WTC11 (cell line): Measurements from ENCODE around the gene PEAR1. TPM values are rescaled to one million over a fixed set of nuclear protein-coding genes. Genes with fewer than 3 reads are reported as not detected.

Experiments
- ELF4 ChIP-seq: sonication (generic); formaldehyde crosslinking; IDR thresholded peaks from 2 replicates; pipeline ENCODE4 v1.8.1; 2022; ENCODE audit warnings: low read depth, mild to moderate bottlenecking, moderate library complexity, missing genetic modification reagents
- EMX1 ChIP-seq: fragments of 250-450 bp; sonication (Bioruptor Pico); IDR thresholded peaks from 2 replicates; pipeline ENCODE4 v1.8.0; 2021; ENCODE audit warnings: mild to moderate bottlenecking
- ETV6 ChIP-seq: sonication (generic); formaldehyde crosslinking; IDR thresholded peaks from 2 replicates; pipeline ENCODE4 v1.8.1; 2022; ENCODE audit warnings: mild to moderate bottlenecking, missing genetic modification reagents
- FOXP1 ChIP-seq: sonication (generic); formaldehyde crosslinking; IDR thresholded peaks from 2 replicates; pipeline ENCODE4 v1.8.0; 2022; ENCODE audit warnings: missing genetic modification reagents, mild to moderate bottlenecking, moderate library complexity, borderline replicate concordance
- GABPB1 ChIP-seq: sonication (generic); formaldehyde crosslinking; IDR thresholded peaks from 2 replicates; pipeline ENCODE4 v1.8.1; 2023; ENCODE audit warnings: mild to moderate bottlenecking, missing genetic modification reagents
- JAZF1 ChIP-seq: fragments of 250-450 bp; sonication (Bioruptor Pico); IDR thresholded peaks from 2 replicates; pipeline ENCODE4 v1.9.0; 2021; ENCODE audit warnings: moderate library complexity, mild to moderate bottlenecking, inconsistent platforms
- JUN ChIP-seq: sonication (generic); formaldehyde crosslinking; IDR thresholded peaks from 2 replicates; pipeline ENCODE4 v1.8.0; 2023; ENCODE audit warnings: mild to moderate bottlenecking, missing genetic modification reagents
- NFATC4 ChIP-seq: fragments of 250-450 bp; sonication (Bioruptor Pico); IDR thresholded peaks from 2 replicates; pipeline ENCODE4 v1.9.0; 2021; ENCODE audit warnings: mild to moderate bottlenecking
- OVOL2 ChIP-seq: fragments of 250-450 bp; sonication (Bioruptor Pico); IDR thresholded peaks from 2 replicates; pipeline ENCODE4 v1.9.0; 2021; ENCODE audit warnings: mild to moderate bottlenecking, borderline replicate concordance
- RELA ChIP-seq: sonication (generic); formaldehyde crosslinking; IDR thresholded peaks from 2 replicates; pipeline ENCODE4 v1.8.1; 2022; ENCODE audit warnings: missing genetic modification reagents, mild to moderate bottlenecking, borderline replicate concordance
- RORB ChIP-seq: fragments of 250-450 bp; sonication (Bioruptor Pico); IDR thresholded peaks from 2 replicates; pipeline ENCODE4 v1.9.0; 2021; ENCODE audit warnings: mild to moderate bottlenecking
- SMAD4 ChIP-seq: sonication (generic); formaldehyde crosslinking; IDR thresholded peaks from 2 replicates; pipeline ENCODE4 v1.8.0; 2022; ENCODE audit warnings: mild to moderate bottlenecking, missing genetic modification reagents
- TEAD1 ChIP-seq: sonication (generic); formaldehyde crosslinking; IDR thresholded peaks from 2 replicates; pipeline ENCODE4 v1.8.0; 2022; ENCODE audit warnings: mild to moderate bottlenecking, missing genetic modification reagents
- TP53 ChIP-seq: sonication (generic); formaldehyde crosslinking; IDR thresholded peaks from 2 replicates; pipeline ENCODE4 v1.8.1; 2023; ENCODE audit warnings: mild to moderate bottlenecking, missing genetic modification reagents
- ZNF138 ChIP-seq: sonication (generic); formaldehyde crosslinking; conservative IDR thresholded peaks from 2 replicates; pipeline ENCODE4 v1.8.1; 2022; ENCODE audit warnings: mild to moderate bottlenecking, moderate library complexity, missing genetic modification reagents
- ZNF232 ChIP-seq: sonication (generic); formaldehyde crosslinking; IDR thresholded peaks from 2 replicates; pipeline ENCODE4 v1.8.0; 2022; ENCODE audit warnings: mild to moderate bottlenecking, missing genetic modification reagents
- ZNF263 ChIP-seq: sonication (generic); formaldehyde crosslinking; IDR thresholded peaks from 2 replicates; pipeline ENCODE4 v1.8.1; 2022; ENCODE audit warnings: low read depth, mild to moderate bottlenecking, moderate library complexity, missing genetic modification reagents
- ZNF396 ChIP-seq: fragments of 250-450 bp; sonication (Bioruptor Pico); IDR thresholded peaks from 2 replicates; pipeline ENCODE4 v1.8.0; 2021; ENCODE audit warnings: mild to moderate bottlenecking, moderate library complexity, borderline replicate concordance
- total RNA-seq: library from RNA; stranded (reverse); gene quantifications from 3 replicates; pipeline ENCODE4 v1.2.3, GENCODE V29; 2021
- TF ChIP-seq, protein P1 (sequence below): sonication (generic); formaldehyde crosslinking; conservative IDR thresholded peaks from 2 replicates; pipeline ENCODE4 v1.8.1; 2023; ENCODE audit warnings: mild to moderate bottlenecking, low read depth, missing genetic modification reagents, moderate library complexity
- TF ChIP-seq, protein P2 (sequence below): sonication (generic); formaldehyde crosslinking; IDR thresholded peaks from 2 replicates; pipeline ENCODE4 v1.8.0; 2022; ENCODE audit warnings: mild to moderate bottlenecking, missing genetic modification reagents
- TF ChIP-seq, protein P3 (sequence below): sonication (generic); formaldehyde crosslinking; IDR thresholded peaks from 2 replicates; pipeline ENCODE4 v1.8.1; 2023; ENCODE audit warnings: mild to moderate bottlenecking, missing genetic modification reagents, borderline replicate concordance
- TF ChIP-seq, protein P4 (sequence below): sonication (generic); formaldehyde crosslinking; IDR thresholded peaks from 2 replicates; pipeline ENCODE4 v1.8.1; 2022; ENCODE audit warnings: mild to moderate bottlenecking, missing genetic modification reagents, moderate library complexity, borderline replicate concordance
- TF ChIP-seq, protein P5 (sequence below): sonication (generic); formaldehyde crosslinking; IDR thresholded peaks from 2 replicates; pipeline ENCODE4 v1.8.1; 2023; ENCODE audit warnings: mild to moderate bottlenecking, moderate library complexity, missing genetic modification reagents
- TF ChIP-seq, protein P6 (sequence below): fragments of 250-450 bp; sonication (Bioruptor Pico); IDR thresholded peaks from 2 replicates; pipeline ENCODE4 v2.1.2; 2022; ENCODE audit warnings: mild to moderate bottlenecking, moderate library complexity
- TF ChIP-seq, protein P7 (sequence below): sonication (generic); formaldehyde crosslinking; IDR thresholded peaks from 2 replicates; pipeline ENCODE4 v1.8.1; 2022; ENCODE audit warnings: mild to moderate bottlenecking, moderate library complexity, missing genetic modification reagents

PEAR1 gene
- total RNA-seq, 1 experiment from 2014 or later = 1.6 TPM

DNA sequence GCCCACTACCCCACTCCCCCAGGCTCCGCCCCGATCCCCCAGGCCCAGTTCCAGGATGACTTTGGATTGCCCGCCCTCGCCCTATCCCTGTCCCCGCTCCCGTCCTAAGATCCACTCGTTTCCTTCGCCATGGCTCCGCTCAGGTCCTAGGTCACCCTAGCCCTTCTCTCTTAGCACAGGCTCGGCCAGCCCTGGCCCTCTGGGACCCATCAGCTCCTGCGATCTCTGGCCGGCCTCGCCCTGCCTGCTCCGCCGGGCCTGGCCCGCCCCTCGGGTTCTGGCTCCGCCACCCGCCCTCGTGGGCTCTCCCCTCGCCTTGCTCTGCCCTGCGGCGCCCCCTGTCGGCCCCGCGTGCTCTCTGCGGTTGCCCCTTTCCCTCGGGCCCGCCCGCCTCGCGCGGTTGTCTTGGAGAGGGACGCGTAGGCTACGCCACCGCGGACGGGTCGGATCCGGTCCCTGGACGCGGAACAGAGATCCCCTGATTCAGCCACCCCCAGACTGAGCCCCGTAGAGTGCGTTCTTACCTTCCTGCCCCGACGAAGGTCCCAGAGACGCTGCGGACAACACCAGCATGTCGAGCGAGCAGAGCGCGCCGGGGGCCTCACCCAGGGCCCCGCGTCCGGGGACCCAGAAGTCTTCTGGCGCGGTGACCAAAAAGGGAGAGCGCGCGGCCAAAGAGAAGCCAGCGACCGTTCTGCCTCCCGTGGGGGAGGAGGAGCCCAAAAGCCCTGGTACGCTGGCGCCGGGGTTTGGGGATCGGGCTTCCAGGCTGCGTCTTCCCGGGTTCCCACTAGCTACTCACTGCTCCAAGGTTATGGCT, 26.9 kb downstream of the PEAR1 start, which contains the start of gene LRRC71 (continued):
- TF ChIP-seq, protein P1, sequence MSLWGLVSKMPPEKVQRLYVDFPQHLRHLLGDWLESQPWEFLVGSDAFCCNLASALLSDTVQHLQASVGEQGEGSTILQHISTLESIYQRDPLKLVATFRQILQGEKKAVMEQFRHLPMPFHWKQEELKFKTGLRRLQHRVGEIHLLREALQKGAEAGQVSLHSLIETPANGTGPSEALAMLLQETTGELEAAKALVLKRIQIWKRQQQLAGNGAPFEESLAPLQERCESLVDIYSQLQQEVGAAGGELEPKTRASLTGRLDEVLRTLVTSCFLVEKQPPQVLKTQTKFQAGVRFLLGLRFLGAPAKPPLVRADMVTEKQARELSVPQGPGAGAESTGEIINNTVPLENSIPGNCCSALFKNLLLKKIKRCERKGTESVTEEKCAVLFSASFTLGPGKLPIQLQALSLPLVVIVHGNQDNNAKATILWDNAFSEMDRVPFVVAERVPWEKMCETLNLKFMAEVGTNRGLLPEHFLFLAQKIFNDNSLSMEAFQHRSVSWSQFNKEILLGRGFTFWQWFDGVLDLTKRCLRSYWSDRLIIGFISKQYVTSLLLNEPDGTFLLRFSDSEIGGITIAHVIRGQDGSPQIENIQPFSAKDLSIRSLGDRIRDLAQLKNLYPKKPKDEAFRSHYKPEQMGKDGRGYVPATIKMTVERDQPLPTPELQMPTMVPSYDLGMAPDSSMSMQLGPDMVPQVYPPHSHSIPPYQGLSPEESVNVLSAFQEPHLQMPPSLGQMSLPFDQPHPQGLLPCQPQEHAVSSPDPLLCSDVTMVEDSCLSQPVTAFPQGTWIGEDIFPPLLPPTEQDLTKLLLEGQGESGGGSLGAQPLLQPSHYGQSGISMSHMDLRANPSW (CRISPR knock-in tag) = no peak
- TF ChIP-seq ZNF232 (CRISPR knock-in tag) (no peak), ZNF396 (no peak), NFATC4 (CRISPR knock-in tag) (no peak), ZNF263 (CRISPR knock-in tag) (no peak), FOXP1 (CRISPR knock-in tag) (no peak; the same call in 1 of the 2 replicates), JAZF1 (no peak), GABPB1 (CRISPR knock-in tag) (no peak), OVOL2 (CRISPR knock-in tag) (no peak), SMAD4 (CRISPR knock-in tag) (no peak), EMX1 (CRISPR knock-in tag) (no peak), RELA (CRISPR knock-in tag) (no peak), RORB (CRISPR knock-in tag) (no peak), TEAD1 (peak; percentile 59; the same call in 1 of the 2 replicates), ELF4 (no peak), ZNF138 (no peak), JUN (CRISPR knock-in tag) (no peak), ETV6 (CRISPR knock-in tag) (peak; percentile 92), TP53 (CRISPR knock-in tag) (peak; percentile 59; the same call in 1 of the 2 replicates)
- TF ChIP-seq, protein P2, sequence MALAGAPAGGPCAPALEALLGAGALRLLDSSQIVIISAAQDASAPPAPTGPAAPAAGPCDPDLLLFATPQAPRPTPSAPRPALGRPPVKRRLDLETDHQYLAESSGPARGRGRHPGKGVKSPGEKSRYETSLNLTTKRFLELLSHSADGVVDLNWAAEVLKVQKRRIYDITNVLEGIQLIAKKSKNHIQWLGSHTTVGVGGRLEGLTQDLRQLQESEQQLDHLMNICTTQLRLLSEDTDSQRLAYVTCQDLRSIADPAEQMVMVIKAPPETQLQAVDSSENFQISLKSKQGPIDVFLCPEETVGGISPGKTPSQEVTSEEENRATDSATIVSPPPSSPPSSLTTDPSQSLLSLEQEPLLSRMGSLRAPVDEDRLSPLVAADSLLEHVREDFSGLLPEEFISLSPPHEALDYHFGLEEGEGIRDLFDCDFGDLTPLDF (CRISPR knock-in tag) = no peak
- TF ChIP-seq, protein P3, sequence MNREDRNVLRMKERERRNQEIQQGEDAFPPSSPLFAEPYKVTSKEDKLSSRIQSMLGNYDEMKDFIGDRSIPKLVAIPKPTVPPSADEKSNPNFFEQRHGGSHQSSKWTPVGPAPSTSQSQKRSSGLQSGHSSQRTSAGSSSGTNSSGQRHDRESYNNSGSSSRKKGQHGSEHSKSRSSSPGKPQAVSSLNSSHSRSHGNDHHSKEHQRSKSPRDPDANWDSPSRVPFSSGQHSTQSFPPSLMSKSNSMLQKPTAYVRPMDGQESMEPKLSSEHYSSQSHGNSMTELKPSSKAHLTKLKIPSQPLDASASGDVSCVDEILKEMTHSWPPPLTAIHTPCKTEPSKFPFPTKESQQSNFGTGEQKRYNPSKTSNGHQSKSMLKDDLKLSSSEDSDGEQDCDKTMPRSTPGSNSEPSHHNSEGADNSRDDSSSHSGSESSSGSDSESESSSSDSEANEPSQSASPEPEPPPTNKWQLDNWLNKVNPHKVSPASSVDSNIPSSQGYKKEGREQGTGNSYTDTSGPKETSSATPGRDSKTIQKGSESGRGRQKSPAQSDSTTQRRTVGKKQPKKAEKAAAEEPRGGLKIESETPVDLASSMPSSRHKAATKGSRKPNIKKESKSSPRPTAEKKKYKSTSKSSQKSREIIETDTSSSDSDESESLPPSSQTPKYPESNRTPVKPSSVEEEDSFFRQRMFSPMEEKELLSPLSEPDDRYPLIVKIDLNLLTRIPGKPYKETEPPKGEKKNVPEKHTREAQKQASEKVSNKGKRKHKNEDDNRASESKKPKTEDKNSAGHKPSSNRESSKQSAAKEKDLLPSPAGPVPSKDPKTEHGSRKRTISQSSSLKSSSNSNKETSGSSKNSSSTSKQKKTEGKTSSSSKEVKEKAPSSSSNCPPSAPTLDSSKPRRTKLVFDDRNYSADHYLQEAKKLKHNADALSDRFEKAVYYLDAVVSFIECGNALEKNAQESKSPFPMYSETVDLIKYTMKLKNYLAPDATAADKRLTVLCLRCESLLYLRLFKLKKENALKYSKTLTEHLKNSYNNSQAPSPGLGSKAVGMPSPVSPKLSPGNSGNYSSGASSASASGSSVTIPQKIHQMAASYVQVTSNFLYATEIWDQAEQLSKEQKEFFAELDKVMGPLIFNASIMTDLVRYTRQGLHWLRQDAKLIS (CRISPR knock-in tag) = no peak
- TF ChIP-seq, protein P4, sequence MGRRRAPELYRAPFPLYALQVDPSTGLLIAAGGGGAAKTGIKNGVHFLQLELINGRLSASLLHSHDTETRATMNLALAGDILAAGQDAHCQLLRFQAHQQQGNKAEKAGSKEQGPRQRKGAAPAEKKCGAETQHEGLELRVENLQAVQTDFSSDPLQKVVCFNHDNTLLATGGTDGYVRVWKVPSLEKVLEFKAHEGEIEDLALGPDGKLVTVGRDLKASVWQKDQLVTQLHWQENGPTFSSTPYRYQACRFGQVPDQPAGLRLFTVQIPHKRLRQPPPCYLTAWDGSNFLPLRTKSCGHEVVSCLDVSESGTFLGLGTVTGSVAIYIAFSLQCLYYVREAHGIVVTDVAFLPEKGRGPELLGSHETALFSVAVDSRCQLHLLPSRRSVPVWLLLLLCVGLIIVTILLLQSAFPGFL (CRISPR knock-in tag) = no peak
- TF ChIP-seq, protein P5, sequence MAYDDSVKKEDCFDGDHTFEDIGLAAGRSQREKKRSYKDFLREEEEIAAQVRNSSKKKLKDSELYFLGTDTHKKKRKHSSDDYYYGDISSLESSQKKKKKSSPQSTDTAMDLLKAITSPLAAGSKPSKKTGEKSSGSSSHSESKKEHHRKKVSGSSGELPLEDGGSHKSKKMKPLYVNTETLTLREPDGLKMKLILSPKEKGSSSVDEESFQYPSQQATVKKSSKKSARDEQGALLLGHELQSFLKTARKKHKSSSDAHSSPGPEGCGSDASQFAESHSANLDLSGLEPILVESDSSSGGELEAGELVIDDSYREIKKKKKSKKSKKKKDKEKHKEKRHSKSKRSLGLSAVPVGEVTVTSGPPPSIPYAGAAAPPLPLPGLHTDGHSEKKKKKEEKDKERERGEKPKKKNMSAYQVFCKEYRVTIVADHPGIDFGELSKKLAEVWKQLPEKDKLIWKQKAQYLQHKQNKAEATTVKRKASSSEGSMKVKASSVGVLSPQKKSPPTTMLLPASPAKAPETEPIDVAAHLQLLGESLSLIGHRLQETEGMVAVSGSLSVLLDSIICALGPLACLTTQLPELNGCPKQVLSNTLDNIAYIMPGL = peak; percentile 94
- TF ChIP-seq, protein P6, sequence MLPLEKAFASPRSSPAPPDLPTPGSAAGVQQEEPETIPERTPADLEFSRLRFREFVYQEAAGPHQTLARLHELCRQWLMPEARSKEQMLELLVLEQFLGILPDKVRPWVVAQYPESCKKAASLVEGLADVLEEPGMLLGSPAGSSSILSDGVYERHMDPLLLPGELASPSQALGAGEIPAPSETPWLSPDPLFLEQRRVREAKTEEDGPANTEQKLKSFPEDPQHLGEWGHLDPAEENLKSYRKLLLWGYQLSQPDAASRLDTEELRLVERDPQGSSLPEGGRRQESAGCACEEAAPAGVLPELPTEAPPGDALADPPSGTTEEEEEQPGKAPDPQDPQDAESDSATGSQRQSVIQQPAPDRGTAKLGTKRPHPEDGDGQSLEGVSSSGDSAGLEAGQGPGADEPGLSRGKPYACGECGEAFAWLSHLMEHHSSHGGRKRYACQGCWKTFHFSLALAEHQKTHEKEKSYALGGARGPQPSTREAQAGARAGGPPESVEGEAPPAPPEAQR (CRISPR knock-in tag) = no peak
- TF ChIP-seq, protein P7, sequence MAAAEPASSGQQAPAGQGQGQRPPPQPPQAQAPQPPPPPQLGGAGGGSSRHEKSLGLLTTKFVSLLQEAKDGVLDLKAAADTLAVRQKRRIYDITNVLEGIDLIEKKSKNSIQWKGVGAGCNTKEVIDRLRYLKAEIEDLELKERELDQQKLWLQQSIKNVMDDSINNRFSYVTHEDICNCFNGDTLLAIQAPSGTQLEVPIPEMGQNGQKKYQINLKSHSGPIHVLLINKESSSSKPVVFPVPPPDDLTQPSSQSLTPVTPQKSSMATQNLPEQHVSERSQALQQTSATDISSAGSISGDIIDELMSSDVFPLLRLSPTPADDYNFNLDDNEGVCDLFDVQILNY (CRISPR knock-in tag) = peak; percentile 69; the same call in 1 of the 2 replicates
